Naive thymus-derived CD8-positive, alpha-beta T cell (primary cell): ENCODE measurements around the gene ARHGEF5. TPM values are rescaled to one million over a fixed set of nuclear protein-coding genes. Genes with fewer than 3 reads are reported as not detected.
A peak's percentile ranks its signal among the peaks of the same experiment; 100 is the strongest.

Experiments
- ATAC-seq, 2 donors: fragments of 150-1000 bp; cut with Tn5 transposase in 1 of 2; sonication (Bioruptor Pico), chemical (Tn5 transposase) in 1 of 2; 1 replicate in 1 of 2; 2 replicates in 1 of 2; pipeline ENCODE4 v1.10.0; 2021; ENCODE audit warnings: mild to moderate bottlenecking in 2 of 2, moderate library complexity in 2 of 2
- POLR2A ChIA-PET: fragments of 350-600 bp; sonication (Branson Sonifier 250); formaldehyde crosslinking; loops from one replicate; lab custom pipeline; 2021; ENCODE audit warnings: antibody characterized with exemption; lab: Charles Lee
- DNase-seq, 10 donors: peaks; one replicate each; pipeline versions ENCODE4 v3.0.0 to v3.0.0-alpha.2; 2020 to 2022
- H3K27ac Mint-ChIP-seq, 10 donors: one replicate each; pipeline ENCODE4 v1.8.0; 2020 to 2022; ENCODE audit warnings: mild to moderate bottlenecking in 10 of 10, mixed read lengths in 10 of 10, moderate library complexity in 4 of 10, inconsistent platforms in 1 of 10
- H3K27me3 Mint-ChIP-seq, 5 donors: one replicate each; pipeline ENCODE4 v1.8.0; 2021 to 2022; ENCODE audit warnings: mixed read lengths in 5 of 5
- H3K36me3 Mint-ChIP-seq, 3 donors: one replicate each; pipeline ENCODE4 v1.8.0; 2020 to 2022; ENCODE audit warnings: mixed read lengths in 3 of 3, mild to moderate bottlenecking in 2 of 3, inconsistent platforms in 1 of 3
- H3K4me1 Mint-ChIP-seq, 4 donors: one replicate each; pipeline ENCODE4 v1.8.0; 2021 to 2022; ENCODE audit warnings: mixed read lengths in 4 of 4
- H3K4me3 Mint-ChIP-seq, 10 donors: one replicate each; pipeline ENCODE4 v1.8.0; 2020 to 2022; ENCODE audit warnings: mild to moderate bottlenecking in 10 of 10, mixed read lengths in 10 of 10, moderate library complexity in 6 of 10, inconsistent platforms in 1 of 10
- H3K9me3 Mint-ChIP-seq, 9 donors: one replicate each; pipeline ENCODE4 v1.8.0; 2020 to 2022; ENCODE audit warnings: mixed read lengths in 9 of 9, mild to moderate bottlenecking in 3 of 9, inconsistent platforms in 1 of 9, moderate library complexity in 1 of 9
- polyA plus RNA-seq, 3 donors: library from polyadenylated mRNA; unstranded; fragments of 300-500 nt; fragmentation: Illumina TruSeq; gene quantifications; one replicate each; pipeline ENCODE4 v1.2.3, GENCODE V29; 2021
- total RNA-seq, 8 experiments: library from RNA in 2 of 8; stranded (reverse) in 2 of 8; gene quantifications; one replicate each; pipeline ENCODE4 v1.2.3 and lab custom pipeline; 2021 to 2026

Gene ARHGEF5
- total and polyA plus RNA-seq, 5 experiments from 2014 or later: 0.45 to 12.9 (median 3.0) TPM

DNA sequence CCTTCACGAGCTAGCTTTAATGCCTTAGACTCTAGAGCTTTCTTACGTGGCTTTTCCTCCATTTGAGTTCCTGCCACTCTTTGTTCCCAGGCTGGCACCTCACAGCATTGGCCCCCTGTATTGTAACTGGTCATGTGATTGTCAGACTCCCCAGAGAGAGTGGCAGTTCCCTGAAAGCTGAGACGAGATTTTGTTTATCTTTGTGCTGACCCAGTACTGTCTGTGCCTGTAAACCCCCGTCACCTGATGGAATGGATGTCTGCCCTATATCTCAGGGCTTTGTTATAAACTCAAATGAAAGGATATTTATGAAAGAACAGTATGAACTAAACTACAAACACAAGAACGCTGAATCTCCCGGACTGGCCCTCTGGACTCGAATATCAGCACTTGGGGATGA is 35.3 kb downstream of the ARHGEF5 start:
- peak overlapping the region in 2 of 10 donors; percentile 5 to 15 for H3K27ac Mint-ChIP-seq
- ATAC-seq: no peak
- H3K36me3 Mint-ChIP-seq: no peaks in the 10 kb centered on the region
- no peak overlapping the region for H3K4me3 Mint-ChIP-seq
- H3K27me3 Mint-ChIP-seq: no peaks in the 10 kb centered on the region
- peaks cover 3 to 6% (median 5%) of the 10 kb centered on the region in 4 donors for H3K4me1 Mint-ChIP-seq
- H3K9me3 Mint-ChIP-seq: no peaks in the 10 kb centered on the region
- DNase-seq: no peak
- POLR2A ChIA-PET: no interaction called here

DNA sequence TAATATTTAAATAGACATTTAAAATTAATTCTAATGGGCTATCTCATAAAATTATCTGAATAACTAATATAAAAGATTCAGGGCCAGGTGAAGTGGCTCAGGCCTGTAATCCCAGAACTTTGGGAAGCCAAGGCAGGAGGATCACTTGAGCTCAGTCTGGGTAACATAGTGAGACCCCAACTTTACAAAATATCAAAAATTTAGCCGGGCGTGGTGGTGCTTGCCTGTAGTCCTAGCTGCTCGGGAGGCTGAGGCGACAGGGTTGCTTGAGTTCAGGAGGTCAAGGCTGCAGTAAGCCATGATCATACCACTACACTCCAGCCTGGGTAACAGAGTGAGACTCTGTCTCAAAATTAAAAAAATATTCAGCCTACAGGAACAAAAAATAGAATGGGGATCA is 35.8 kb downstream of the ARHGEF5 start:
- no peak for ATAC-seq
- Mint-ChIP-seq H3K4me3 (no peak overlapping the region), H3K36me3 (no peaks in the 10 kb centered on the region), H3K9me3 (no peaks in the 10 kb centered on the region), H3K27me3 (no peaks in the 10 kb centered on the region), H3K4me1 (peaks cover 3 to 6% (median 5%) of the 10 kb centered on the region in 4 donors), H3K27ac (peak overlapping the region in 1 of 10 donors; percentile 40)
- no peak for DNase-seq
- POLR2A ChIA-PET: no interaction called here

GRCh38 chr7:144391823-144392255 is 36.6 kb downstream of the ARHGEF5 start:
- Mint-ChIP-seq H3K4me1 (peaks cover 3 to 6% (median 5%) of the 10 kb centered on the region in 4 donors), H3K27ac (peak overlapping the region in 3 of 10 donors; percentile 12 to 88 (median 22)), H3K4me3 (peak overlapping the region in 7 of 10 donors; percentile 14 to 67 (median 51)), H3K27me3 (no peaks in the 10 kb centered on the region), H3K36me3 (no peaks in the 10 kb centered on the region), H3K9me3 (no peaks in the 10 kb centered on the region)
- POLR2A ChIA-PET: no interaction called here
- ATAC-seq (peak; percentile 67 to 88), DNase-seq (peak in 5 of 10 donors; percentile 29 to 68 (median 60))

GRCh38 chr7:144397086-144397485 is 41.9 kb downstream of the ARHGEF5 start:
- H3K4me3 Mint-ChIP-seq: no peak overlapping the region
- ATAC-seq: no peak
- no peak overlapping the region for H3K27ac Mint-ChIP-seq
- H3K9me3 Mint-ChIP-seq: no peaks in the 10 kb centered on the region
- peaks cover 0 to 6% (median under 1%) of the 10 kb centered on the region in 5 donors for H3K27me3 Mint-ChIP-seq
- no peak for DNase-seq
- POLR2A ChIA-PET: no interaction called here
- H3K4me1 Mint-ChIP-seq: peaks cover 0 to under 1% (median 0%) of the 10 kb centered on the region in 4 donors
- H3K36me3 Mint-ChIP-seq: no peaks in the 10 kb centered on the region

- DNase-seq: no peak
- no peaks in the 10 kb centered on the region for H3K36me3 Mint-ChIP-seq
- H3K9me3 Mint-ChIP-seq: no peaks in the 10 kb centered on the region
- H3K4me3 Mint-ChIP-seq: no peak overlapping the region
- H3K27ac Mint-ChIP-seq: peak overlapping the region in 1 of 10 donors; percentile 54
- H3K27me3 Mint-ChIP-seq: peaks cover 0 to 11% (median 5%) of the 10 kb centered on the region in 5 donors
- no peak for ATAC-seq
- POLR2A ChIA-PET: no interaction called here
- H3K4me1 Mint-ChIP-seq: no peaks in the 10 kb centered on the region
Measured at GRCh38 chr7:144398291-144398690, 43.1 kb downstream of the ARHGEF5 start.

GRCh38 chr7:144398911-144399310 is 43.7 kb downstream of the ARHGEF5 start:
- POLR2A ChIA-PET: no interaction called here
- DNase-seq (no peak), ATAC-seq (no peak)
- no peak overlapping the region for H3K27ac Mint-ChIP-seq
- H3K4me3 Mint-ChIP-seq: no peak overlapping the region
- H3K9me3 Mint-ChIP-seq: no peaks in the 10 kb centered on the region
- H3K4me1 Mint-ChIP-seq: no peaks in the 10 kb centered on the region
- peaks cover 0 to 11% (median 5%) of the 10 kb centered on the region in 5 donors for H3K27me3 Mint-ChIP-seq
- no peaks in the 10 kb centered on the region for H3K36me3 Mint-ChIP-seq

DNA sequence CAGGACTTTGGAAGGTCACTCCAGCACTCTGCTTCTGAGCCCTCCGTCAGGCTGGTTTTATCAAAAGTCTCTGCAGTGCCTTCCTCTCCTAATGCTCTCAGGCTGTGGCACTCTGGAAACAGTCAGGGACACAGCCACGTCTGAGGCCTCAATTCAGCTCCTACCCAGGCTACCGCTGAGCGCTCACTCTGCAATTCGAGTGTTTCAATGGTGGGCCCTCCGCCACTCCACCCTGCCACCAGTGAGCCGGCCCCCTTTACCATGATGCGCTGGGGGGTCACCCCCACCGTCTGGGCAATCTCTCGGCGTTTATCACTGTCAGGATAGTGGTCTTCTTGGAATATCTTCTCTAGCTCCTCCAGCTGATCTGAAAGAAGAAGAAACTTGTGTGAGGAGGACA is 44.7 kb downstream of the ARHGEF5 start:
- Mint-ChIP-seq H3K4me1 (no peaks in the 10 kb centered on the region), H3K36me3 (no peaks in the 10 kb centered on the region), H3K9me3 (no peaks in the 10 kb centered on the region), H3K27me3 (peaks cover 0 to 11% (median 5%) of the 10 kb centered on the region in 5 donors), H3K4me3 (no peak overlapping the region), H3K27ac (no peak overlapping the region)
- POLR2A ChIA-PET: interaction anchor here (0.5 kb wide), 1 partner anchor 32 kb away, joined by 5 read pairs; no protein-coding TSS in a partner anchor
- no peak for DNase-seq
- no peak for ATAC-seq

GRCh38 chr7:144401490-144401889 is 46.3 kb downstream of the ARHGEF5 start:
- POLR2A ChIA-PET: no interaction called here
- no peak overlapping the region for H3K27ac Mint-ChIP-seq
- H3K9me3 Mint-ChIP-seq: no peaks in the 10 kb centered on the region
- no peaks in the 10 kb centered on the region for H3K36me3 Mint-ChIP-seq
- ATAC-seq (no peak), DNase-seq (no peak)
- peaks cover 0 to 11% (median 5%) of the 10 kb centered on the region in 5 donors for H3K27me3 Mint-ChIP-seq
- no peak overlapping the region for H3K4me3 Mint-ChIP-seq
- H3K4me1 Mint-ChIP-seq: no peaks in the 10 kb centered on the region

DNA sequence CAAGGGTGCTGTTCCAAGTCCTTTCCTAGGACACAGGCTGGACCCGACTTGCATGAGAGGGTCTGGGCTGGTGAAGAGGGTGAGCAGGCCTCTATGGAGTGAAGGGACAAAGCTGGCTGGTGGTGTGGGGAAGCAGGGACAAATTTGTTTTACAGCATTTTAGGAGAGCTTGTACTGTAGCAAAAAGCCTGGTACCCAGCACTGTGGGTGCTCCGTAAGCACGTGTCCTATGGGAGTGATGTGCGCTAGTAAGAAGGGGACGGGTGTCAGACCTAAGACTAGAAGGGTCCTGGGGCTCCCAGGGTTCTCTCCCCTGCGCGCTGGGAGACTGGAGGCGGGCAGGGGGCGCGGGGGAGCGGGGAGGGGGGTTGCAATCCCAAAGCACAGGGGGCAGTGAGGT is 47.9 kb downstream of the ARHGEF5 start:
- no peak overlapping the region for H3K27ac Mint-ChIP-seq
- POLR2A ChIA-PET: no interaction called here
- DNase-seq (no peak), ATAC-seq (no peak)
- no peak overlapping the region for H3K4me3 Mint-ChIP-seq
- H3K9me3 Mint-ChIP-seq: no peaks in the 10 kb centered on the region
- H3K4me1 Mint-ChIP-seq: no peaks in the 10 kb centered on the region
- no peaks in the 10 kb centered on the region for H3K36me3 Mint-ChIP-seq
- H3K27me3 Mint-ChIP-seq: peaks cover 2 to 14% (median 5%) of the 10 kb centered on the region in 5 donors

DNA sequence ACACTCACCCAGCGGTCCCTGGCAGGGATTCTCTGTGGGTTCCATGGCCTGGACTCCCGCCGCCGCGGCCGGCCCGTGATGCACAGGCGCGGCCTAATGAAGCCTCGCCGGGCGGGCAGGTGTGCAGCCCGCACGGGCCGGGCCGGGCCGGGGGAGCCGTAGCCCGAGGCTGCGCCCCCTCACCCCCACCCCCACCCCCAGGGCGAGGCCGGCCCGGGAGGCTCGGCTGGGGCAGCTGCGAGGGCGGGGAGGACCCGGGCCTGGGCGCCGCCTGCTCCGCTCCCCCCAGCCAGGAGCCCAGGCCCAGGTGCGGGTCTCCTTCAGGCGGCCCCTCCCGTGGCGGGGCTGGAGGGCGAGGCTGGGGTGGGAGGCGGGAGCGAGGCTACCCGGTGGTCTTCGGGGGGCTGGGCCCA is 48.5 kb downstream of the ARHGEF5 start, which contains the start of gene NOBOX:
Gene NOBOX (minus strand): TSS at position 45 of the 413 bp plus-strand sequence.
- no peak for ATAC-seq
- no peak within 1 kb of the TSS for H3K4me3 Mint-ChIP-seq
- no peaks in the 10 kb centered on the region for H3K9me3 Mint-ChIP-seq
- H3K27me3 Mint-ChIP-seq: peaks cover 2 to 19% (median 5%) of the 10 kb centered on the region in 5 donors
- H3K27ac Mint-ChIP-seq: no peak within 1 kb of the TSS
- H3K36me3 Mint-ChIP-seq: no peaks in the 10 kb centered on the region
- no peaks in the 10 kb centered on the region for H3K4me1 Mint-ChIP-seq
- POLR2A ChIA-PET: no interaction called here
- no peak for DNase-seq

DNA sequence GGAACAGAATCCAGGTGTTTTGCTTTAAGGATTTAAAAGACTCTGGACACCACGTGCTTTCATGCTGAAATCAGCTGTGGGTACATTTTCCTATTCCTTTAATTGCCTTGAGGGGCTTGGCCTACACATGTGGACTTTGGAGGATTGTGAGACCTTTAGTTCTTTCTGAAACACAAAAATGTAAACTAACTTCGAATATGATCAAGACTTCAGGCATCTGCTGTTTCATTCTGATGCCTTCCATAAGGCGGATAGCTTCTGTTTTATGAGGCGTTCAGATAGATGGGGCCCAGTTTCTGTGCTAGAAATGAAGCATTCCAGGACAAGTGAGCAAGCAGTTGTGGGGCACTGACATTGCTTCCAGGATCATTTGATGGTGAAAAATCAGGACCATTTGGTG is 49.7 kb downstream of the ARHGEF5 start:
- ATAC-seq: no peak
- no peak for DNase-seq
- POLR2A ChIA-PET: no interaction called here
- peaks cover 2 to 22% (median 5%) of the 10 kb centered on the region in 5 donors for H3K27me3 Mint-ChIP-seq
- no peaks in the 10 kb centered on the region for H3K4me1 Mint-ChIP-seq
- no peak overlapping the region for H3K4me3 Mint-ChIP-seq
- no peaks in the 10 kb centered on the region for H3K9me3 Mint-ChIP-seq
- H3K36me3 Mint-ChIP-seq: no peaks in the 10 kb centered on the region
- peak overlapping the region in 1 of 10 donors; percentile 74 for H3K27ac Mint-ChIP-seq

DNA sequence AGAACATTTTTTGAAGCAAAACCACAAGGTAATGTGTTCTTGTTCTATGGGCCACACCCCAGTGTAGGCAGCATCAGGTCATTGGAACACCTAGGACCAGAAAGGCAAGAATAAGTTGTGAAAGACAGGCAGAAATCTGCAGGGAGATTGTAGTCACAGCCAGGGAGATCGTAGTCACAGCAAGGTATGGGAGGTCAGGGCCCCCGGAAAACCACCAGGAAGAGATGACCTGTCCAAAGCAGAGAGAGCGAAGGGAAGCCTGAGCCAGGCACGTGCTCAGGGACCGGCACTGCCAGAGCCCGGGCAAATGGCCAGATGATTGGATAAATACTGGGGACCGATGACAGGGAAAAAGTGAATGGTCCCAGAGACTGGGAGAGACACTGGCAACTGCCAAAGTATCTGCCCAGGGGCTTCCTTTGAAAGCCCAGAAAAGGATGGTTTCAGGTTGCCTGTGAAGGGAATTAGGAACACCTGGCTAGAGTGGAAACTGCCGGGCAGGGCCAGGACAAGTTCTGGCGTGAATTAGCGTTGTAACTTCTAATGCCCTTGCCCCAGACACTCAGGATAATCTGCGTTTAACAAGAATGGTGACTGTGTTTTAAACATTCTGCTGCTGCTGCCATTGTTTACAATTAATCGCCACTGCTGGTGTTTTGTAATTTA is 52.2 kb downstream of the ARHGEF5 start:
- DNase-seq (no peak), ATAC-seq (no peak)
- Mint-ChIP-seq H3K4me3 (no peak overlapping the region), H3K27me3 (peaks cover 4 to 23% (median 10%) of the 10 kb centered on the region in 5 donors), H3K4me1 (no peaks in the 10 kb centered on the region), H3K36me3 (no peaks in the 10 kb centered on the region), H3K9me3 (no peaks in the 10 kb centered on the region), H3K27ac (no peak overlapping the region)
- POLR2A ChIA-PET: no interaction called here

DNA sequence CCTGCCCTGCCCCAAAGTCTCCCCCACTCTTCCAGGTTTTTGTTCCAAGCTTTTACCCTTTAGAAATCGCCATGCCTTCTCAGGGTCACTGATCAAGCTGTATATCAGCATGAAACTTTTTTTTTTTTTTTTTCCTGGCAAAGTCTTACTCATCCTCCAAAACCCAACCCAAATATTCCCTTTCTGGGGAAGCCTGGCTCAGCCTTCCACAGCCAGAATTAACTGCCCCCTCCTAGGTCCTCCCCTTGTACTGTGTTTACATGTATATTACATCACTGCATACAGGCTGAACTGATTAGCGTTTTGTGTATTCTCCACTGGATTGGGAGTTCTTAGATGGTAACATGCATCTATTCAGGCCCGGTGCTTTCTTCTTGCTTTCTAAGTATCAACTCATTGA is 52.9 kb downstream of the ARHGEF5 start:
- Mint-ChIP-seq H3K4me1 (no peaks in the 10 kb centered on the region), H3K9me3 (no peaks in the 10 kb centered on the region), H3K27ac (no peak overlapping the region), H3K36me3 (no peaks in the 10 kb centered on the region), H3K4me3 (no peak overlapping the region), H3K27me3 (peaks cover 3 to 20% (median 10%) of the 10 kb centered on the region in 5 donors)
- POLR2A ChIA-PET: no interaction called here
- ATAC-seq: no peak
- no peak for DNase-seq
